GM12892 (cell line): Measurements from ENCODE around the gene MAPK6.

Experiments
- POLR2A ChIP-seq: IDR thresholded peaks from 2 replicates; pipeline ENCODE4 v1.6.1; 2011; ENCODE audit warnings: low read depth, low read length, control low read depth
- POLR2AphosphoS5 ChIP-seq: IDR thresholded peaks from 2 replicates; pipeline ENCODE4 v1.6.1; 2011; ENCODE audit warnings: low read depth, low read length, control low read depth
- TAF1 ChIP-seq: IDR thresholded peaks from 2 replicates; pipeline ENCODE4 v1.6.1; 2011; ENCODE audit warnings: low read depth, mild to moderate bottlenecking, control low read depth, low read length, borderline replicate concordance

DNA sequence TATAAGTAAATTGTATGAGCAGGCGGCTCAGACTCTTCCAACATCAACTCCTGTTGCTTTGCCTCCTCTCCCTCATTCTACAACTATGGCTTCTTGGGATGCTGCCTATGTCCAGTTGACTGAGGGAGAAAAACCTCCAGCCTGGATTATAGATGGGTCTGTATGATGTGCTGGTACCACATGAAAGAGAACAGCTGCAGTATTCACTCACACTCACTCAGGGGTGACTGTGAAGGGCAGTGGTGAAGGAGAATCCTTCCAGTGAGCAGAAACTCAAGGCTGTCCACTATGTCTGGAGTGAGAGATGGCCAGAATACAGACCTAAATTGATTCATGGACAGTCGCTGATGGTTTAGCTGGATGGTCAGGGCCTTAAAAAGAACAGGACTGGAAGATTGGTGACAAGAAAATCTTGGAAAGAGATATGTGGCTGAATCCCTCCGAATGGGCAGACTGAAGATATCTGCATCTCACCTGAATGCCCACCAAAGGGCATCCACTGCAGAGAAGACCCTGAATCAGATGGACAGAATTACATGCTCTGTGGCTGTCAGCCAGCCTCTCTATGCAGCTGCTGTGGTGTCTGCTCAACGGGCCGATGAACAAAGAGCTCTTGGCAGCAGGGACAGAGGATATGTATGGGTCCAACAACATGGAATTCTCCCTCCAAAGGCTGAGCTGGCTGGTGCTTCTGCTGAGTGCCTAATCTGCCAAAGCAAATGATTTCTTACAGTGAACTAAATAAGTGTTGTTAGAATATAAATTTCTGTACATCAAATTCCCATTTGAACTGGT, 95.4 kb downstream of the MAPK6 start:
- TF ChIP-seq POLR2A: no peak
- TF ChIP-seq POLR2AphosphoS5: no peak
- TF ChIP-seq TAF1: no peak
